ENCODE results near the gene RNF182.

Gene RNF182

GRCh38 chr6:14025160-14025559 is 100.4 kb downstream of the RNF182 start:
- CTCF ChIA-PET = interaction anchor here (1.3 to 2.5 kb wide), 3 partner anchors 11 to 42 kb away, joined by 4 to 13 read pairs (median 5); no protein-coding TSS in a partner anchor
- DNase-seq (ENCODE audit: low read depth, low spot score) = no peak
- POLR2A ChIA-PET = no interaction called here
- H3K4me3 ChIP-seq (ENCODE audit: low read depth, low read length) = no peak overlapping the region
- no peak for TF ChIP-seq CTCF (IDR thresholded peaks at IDR 0.05; ENCODE audit: insufficient read depth, low read length, missing control alignments)

- CTCF ChIA-PET = interaction anchor here (1.3 to 2.0 kb wide), 2 partner anchors 13 to 20 kb away, joined by 3 to 5 read pairs; no protein-coding TSS in a partner anchor
- POLR2A ChIA-PET = no interaction called here
- TF ChIP-seq CTCF (IDR thresholded peaks at IDR 0.05; ENCODE audit: insufficient read depth, low read length, missing control alignments) = no peak
- peak; percentile 53 for DNase-seq (ENCODE audit: low read depth, low spot score)
- H3K4me3 ChIP-seq (ENCODE audit: low read depth, low read length) = no peak overlapping the region
Observed at GRCh38 chr6:14026831-14027539, 102.2 kb downstream of the RNF182 start.

- POLR2A ChIA-PET = no interaction called here
- CTCF ChIA-PET = interaction anchor here (1.3 to 2.0 kb wide), 2 partner anchors 19 kb away, joined by 4 to 5 read pairs; no protein-coding TSS in a partner anchor
- TF ChIP-seq CTCF (IDR thresholded peaks at IDR 0.05; ENCODE audit: insufficient read depth, low read length, missing control alignments) = no peak
- no peak for DNase-seq (ENCODE audit: low read depth, low spot score)
- H3K4me3 ChIP-seq (ENCODE audit: low read depth, low read length) = no peak overlapping the region
Observed at GRCh38 chr6:14028631-14029030, 103.9 kb downstream of the RNF182 start.

GRCh38 chr6:14029605-14030004 is 104.9 kb downstream of the RNF182 start:
- no peak for TF ChIP-seq CTCF (IDR thresholded peaks at IDR 0.05; ENCODE audit: insufficient read depth, low read length, missing control alignments)
- H3K4me3 ChIP-seq (ENCODE audit: low read depth, low read length) = no peak overlapping the region
- POLR2A ChIA-PET = no interaction called here
- no peak for DNase-seq (ENCODE audit: low read depth, low spot score)
- CTCF ChIA-PET = interaction anchor here (0.9 to 1.3 kb wide), 2 partner anchors 16 to 18 kb away, joined by 3 to 4 read pairs; no protein-coding TSS in a partner anchor
